Measurements from ENCODE around the gene PITX2. TPM values are rescaled to one million over a fixed set of nuclear protein-coding genes. Genes with fewer than 3 reads are reported as not detected.

Gene PITX2
- total and polyA plus RNA-seq, 2 experiments from 2014 or later: 0.52 to 0.99 TPM

DNA sequence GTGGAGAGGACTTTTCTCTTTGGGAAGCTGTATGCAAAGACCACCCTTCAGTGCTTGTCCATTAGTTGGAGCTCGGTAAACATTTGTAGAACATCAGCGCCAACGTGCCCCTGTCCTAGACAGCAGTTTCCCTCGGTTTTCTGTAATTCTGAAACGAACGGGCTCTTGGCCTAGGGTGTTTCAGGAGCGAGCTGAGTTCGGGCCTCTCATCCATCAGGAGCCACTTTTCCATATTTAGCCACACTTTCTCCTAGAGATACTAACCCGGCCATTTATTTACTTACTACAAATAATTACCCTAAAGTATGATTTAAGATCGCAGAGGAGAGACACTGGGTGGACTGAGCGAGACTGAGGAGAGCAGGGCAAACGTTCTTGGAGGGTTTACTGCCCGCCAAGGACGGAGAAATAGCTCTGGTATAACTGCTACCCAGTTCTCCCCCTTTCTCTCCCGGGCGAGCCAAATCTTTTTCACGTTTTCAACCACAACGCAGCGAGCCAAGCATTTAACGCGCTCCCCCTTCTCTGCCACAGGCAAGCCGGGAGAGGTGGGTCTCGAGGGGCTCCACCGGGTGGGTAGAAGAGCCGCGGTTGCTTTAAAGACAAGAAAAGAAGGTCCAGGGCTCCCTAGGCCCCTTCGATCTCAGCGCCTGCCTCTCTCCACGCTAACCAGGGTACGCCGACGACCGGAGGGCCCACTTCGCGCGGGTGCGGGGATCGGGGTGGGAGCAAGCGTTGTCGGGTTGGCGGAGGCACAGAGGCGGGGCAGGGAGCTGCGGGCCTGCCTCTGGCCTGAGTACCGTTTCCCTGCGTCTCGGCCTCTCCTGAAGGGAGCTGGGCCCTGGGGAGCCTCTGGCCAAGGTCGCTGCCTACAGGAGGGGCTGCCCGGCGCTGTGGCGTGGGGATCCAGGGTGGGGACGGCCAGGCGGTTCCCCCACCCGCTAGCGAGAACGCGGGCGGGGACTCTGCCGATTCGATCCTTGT lies 10.8 kb upstream of the PITX2 start:
- peaks cover 3% of the 10 kb centered on the region; the same call in 2 of the 3 replicates for H3K9me3 Mint-ChIP-seq
- no peak overlapping the region for H3K27ac Mint-ChIP-seq
- Histone ChIP-seq H3F3A (replicated peaks; ENCODE audit: low read depth) (peaks cover 27% of the 10 kb centered on the region), H3K4me1 (ENCODE audit: insufficient read depth) (peaks cover 69% of the 10 kb centered on the region), H3K4me2 (peak overlapping the region; percentile 73), H3K27ac (ENCODE audit: low read depth) (no peak overlapping the region), H3K9me2 (ENCODE audit: insufficient read depth) (no peaks in the 10 kb centered on the region), H3K79me2 (replicated peaks; ENCODE audit: insufficient read depth) (no peaks in the 10 kb centered on the region), H4K20me1 (replicated peaks; ENCODE audit: insufficient read depth) (peaks cover 18% of the 10 kb centered on the region; the same call in 1 of the 2 replicates), H3K27me3 (ENCODE audit: insufficient read depth) (peaks cover 99% of the 10 kb centered on the region), H2AFZ (no peak overlapping the region; the same call in 1 of the 2 replicates), H3K4me3 (peak overlapping the region; percentile 83), H3K36me3 (ENCODE audit: insufficient read depth) (no peaks in the 10 kb centered on the region)
- no peaks in the 10 kb centered on the region for H3K36me3 Mint-ChIP-seq (ENCODE audit: low read depth)
- peaks cover 56% of the 10 kb centered on the region for H3K4me1 Mint-ChIP-seq
- DNase-seq (ENCODE audit: low spot score) (peak; percentile 40), ATAC-seq (peak; percentile 1; the same call in 1 of the 3 replicates)
- peak overlapping the region; percentile 82 for H3K4me3 Mint-ChIP-seq
- H3K27me3 Mint-ChIP-seq (ENCODE audit: insufficient read depth, low read depth, poor library complexity): peaks cover 99% of the 10 kb centered on the region
- TF ChIP-seq STAT1 (IDR thresholded peaks at IDR 0.05; ENCODE audit: unreplicated experiment) (no peak), ZNF331 (CRISPR knock-in tag; IDR thresholded peaks at IDR 0.05; ENCODE audit: low read depth) (no peak), CREB1 (CRISPR knock-in tag; IDR thresholded peaks at IDR 0.05; ENCODE audit: low read depth) (no peak), EZH2 (IDR thresholded peaks at IDR 0.05; ENCODE audit: low read depth, unreplicated experiment) (peak; percentile 98), CTCF (conservative IDR thresholded peaks at IDR 0.05; ENCODE audit: low read depth in 2 of 2) (no peak), POLR2AphosphoS5 (IDR thresholded peaks at IDR 0.05; ENCODE audit: low read depth) (no peak), EZH2phosphoT487 (IDR thresholded peaks at IDR 0.05; ENCODE audit: unreplicated experiment) (peak; percentile 46), ETS1 (IDR thresholded peaks at IDR 0.05) (no peak)

DNA sequence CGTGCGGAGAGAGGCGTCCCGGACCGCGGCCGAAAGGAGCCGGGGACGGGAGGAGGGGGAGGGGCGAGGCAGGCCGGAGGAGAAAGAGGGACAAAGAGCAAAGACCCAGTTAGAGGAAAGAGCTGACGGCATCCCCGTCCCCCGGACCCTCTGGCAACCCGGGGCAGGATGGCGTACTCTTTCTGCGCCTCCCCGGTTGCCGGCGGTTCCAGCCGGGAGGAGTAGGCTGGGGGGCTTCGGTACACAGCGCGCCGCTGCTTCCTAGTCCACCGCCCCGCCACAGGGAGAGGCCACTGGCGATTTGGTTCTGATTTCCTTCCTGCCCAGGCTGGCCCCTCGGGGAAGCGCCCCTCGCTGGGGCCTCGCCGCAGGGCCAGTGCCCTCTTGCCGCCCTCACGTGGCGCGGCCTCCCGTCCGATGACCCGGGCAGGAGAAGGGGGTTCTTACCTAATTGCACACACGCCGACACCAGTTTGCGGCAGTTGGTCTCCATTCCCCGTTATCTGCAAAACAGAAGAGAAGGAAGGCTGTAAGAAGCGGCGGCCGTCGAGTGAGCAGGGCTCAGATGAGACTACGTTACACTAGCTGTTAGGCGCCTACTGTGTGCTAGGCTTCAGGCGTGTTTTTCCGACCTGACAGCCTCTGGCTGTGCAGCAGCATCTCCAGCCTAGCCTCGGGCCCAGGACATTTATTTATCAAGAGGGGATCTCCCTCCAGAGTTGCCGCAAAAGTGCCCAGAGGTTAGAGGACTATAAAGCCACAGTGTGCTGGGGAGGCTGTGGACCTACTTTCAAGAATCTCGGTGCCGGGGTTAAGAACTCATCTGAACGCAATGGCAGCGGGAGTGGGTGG lies 9.9 kb upstream of the PITX2 start:
- H3K27ac Mint-ChIP-seq: no peak overlapping the region
- peaks cover 99% of the 10 kb centered on the region for H3K27me3 Mint-ChIP-seq (ENCODE audit: insufficient read depth, low read depth, poor library complexity)
- peaks cover 58% of the 10 kb centered on the region for H3K4me1 Mint-ChIP-seq
- H3K9me2 ChIP-seq (ENCODE audit: insufficient read depth): no peaks in the 10 kb centered on the region
- H2AFZ ChIP-seq: peak overlapping the region; percentile 96
- H3F3A ChIP-seq (replicated peaks; ENCODE audit: low read depth): peaks cover 31% of the 10 kb centered on the region
- no peaks in the 10 kb centered on the region; the same call in 1 of the 3 replicates for H3K9me3 Mint-ChIP-seq
- no peak overlapping the region for H3K27ac ChIP-seq (ENCODE audit: low read depth)
- DNase-seq (ENCODE audit: low spot score) (peak; percentile 65), ATAC-seq (peak; percentile 5)
- no peaks in the 10 kb centered on the region for H3K79me2 ChIP-seq (replicated peaks; ENCODE audit: insufficient read depth)
- H3K36me3 ChIP-seq (ENCODE audit: insufficient read depth): no peaks in the 10 kb centered on the region
- H3K4me1 ChIP-seq (ENCODE audit: insufficient read depth): peaks cover 69% of the 10 kb centered on the region
- H4K20me1 ChIP-seq (replicated peaks; ENCODE audit: insufficient read depth): peaks cover 21% of the 10 kb centered on the region; the same call in 1 of the 2 replicates
- H3K27me3 ChIP-seq (ENCODE audit: insufficient read depth): peaks cover 99% of the 10 kb centered on the region
- TF ChIP-seq EZH2 (IDR thresholded peaks at IDR 0.05; ENCODE audit: low read depth, unreplicated experiment) (peak; percentile 88), EZH2phosphoT487 (IDR thresholded peaks at IDR 0.05; ENCODE audit: unreplicated experiment) (peak; percentile 72), CTCF (conservative IDR thresholded peaks at IDR 0.05; ENCODE audit: low read depth in 2 of 2) (no peak), JUNB (IDR thresholded peaks at IDR 0.05; ENCODE audit: unreplicated experiment) (no peak)
- H3K4me3 ChIP-seq: peak overlapping the region; percentile 83
- H3K36me3 Mint-ChIP-seq (ENCODE audit: low read depth): no peaks in the 10 kb centered on the region
- peak overlapping the region; percentile 73 for H3K4me2 ChIP-seq
- peak overlapping the region; percentile 82 for H3K4me3 Mint-ChIP-seq
